ENCODE data around the gene RPL18A.

Gene RPL18A

DNA sequence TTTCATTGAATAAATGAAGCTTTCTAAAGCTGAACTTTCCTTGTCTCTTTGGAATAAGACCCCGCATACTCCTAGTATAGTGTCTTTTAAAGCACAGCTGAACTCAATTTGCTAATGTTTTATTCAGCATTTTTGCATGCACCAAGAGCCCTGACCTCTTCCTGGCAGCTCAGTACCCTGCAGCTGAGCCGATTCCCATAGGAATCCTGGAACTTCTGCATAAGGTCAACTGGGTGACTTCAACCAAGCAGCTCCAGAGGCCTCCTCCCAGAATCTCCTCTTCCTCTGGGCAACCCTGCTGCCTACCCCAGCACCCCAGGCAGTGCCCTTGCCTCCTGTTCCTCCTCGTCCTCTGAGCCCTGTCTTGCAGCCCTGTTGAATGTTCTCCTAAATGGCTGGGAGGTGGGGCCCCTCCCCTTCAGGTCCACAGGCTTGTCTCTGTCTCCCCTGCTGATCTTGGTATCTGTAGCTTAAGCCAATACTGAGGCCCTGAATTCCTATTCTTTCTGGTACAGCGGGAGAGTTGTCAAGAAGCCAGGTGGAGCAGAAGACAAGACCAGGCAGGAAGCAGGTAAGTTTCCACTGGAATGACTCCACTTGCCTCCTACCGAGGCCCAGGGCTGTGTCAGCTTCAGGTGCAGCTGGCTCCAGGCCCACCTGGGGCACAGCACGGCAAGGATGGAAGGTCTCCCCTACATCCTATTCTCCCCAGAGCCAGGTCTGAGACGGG is 49.5 kb downstream of the RPL18A start:
- no peak overlapping the region for H3K27ac ChIP-seq (ENCODE audit: insufficient read depth, low read depth, low read length, poor library complexity, severe bottlenecking)

DNA sequence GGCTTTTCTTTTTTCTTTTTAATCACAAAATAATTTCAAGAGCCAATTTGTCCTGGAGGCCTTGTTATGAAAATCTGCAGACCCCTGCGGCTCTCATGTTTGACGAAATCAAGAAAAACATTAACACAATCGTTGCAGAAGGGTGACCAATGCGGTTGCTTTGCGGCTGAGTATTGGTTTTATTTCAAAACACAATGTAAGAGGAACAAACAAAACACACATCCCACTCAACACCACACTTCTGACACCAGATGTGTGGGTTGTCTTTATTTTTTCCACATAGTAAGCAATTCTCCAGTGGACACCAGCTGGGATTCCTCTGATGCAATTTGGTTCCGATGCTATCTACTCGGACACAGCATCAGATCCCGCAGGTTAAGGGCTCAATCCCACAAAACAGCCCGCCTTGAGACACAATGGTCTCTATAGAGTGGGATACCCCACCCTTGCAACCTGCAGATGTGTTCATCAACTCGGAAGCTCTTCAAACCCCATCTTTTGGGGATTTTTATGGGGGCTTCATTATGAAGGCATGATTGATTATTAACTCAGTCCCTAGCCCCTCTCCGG is 51.2 kb downstream of the RPL18A start:
- H3K4me1 ChIP-seq (ENCODE audit: control insufficient read depth, insufficient read depth, low read length): no peaks in the 10 kb centered on the region
- H3K27me3 ChIP-seq (ENCODE audit: control insufficient read depth, insufficient read depth, low read length, poor library complexity, severe bottlenecking): no peaks in the 10 kb centered on the region
- WGBS, 2 experiments: 90 to 93% methylated on average over 11 of the region's 11 CpGs
- no peaks in the 10 kb centered on the region for H3K36me3 ChIP-seq (ENCODE audit: control insufficient read depth, insufficient read depth, low read length)
- no peak overlapping the region for H3K4me3 ChIP-seq (ENCODE audit: insufficient read depth, low read depth, low read length)
- no peaks in the 10 kb centered on the region for H3K9me3 ChIP-seq (ENCODE audit: control insufficient read depth, low read length)
- H3K27ac ChIP-seq (ENCODE audit: insufficient read depth, low read depth, low read length, poor library complexity, severe bottlenecking): no peak overlapping the region

More for the DNA sequence above, 49.5 kb downstream of the RPL18A start:
- 53 to 54% methylated on average over 7 of the region's 7 CpGs for WGBS, 2 experiments
- Histone ChIP-seq H3K9me3 (ENCODE audit: control insufficient read depth, low read length) (no peaks in the 10 kb centered on the region), H3K36me3 (ENCODE audit: control insufficient read depth, insufficient read depth, low read length) (no peaks in the 10 kb centered on the region), H3K4me1 (ENCODE audit: control insufficient read depth, insufficient read depth, low read length) (no peaks in the 10 kb centered on the region), H3K27me3 (ENCODE audit: control insufficient read depth, insufficient read depth, low read length, poor library complexity, severe bottlenecking) (no peaks in the 10 kb centered on the region), H3K4me3 (ENCODE audit: insufficient read depth, low read depth, low read length) (no peak overlapping the region)

Measured in ectodermal cell (in vitro differentiated cells).